Mucosa of rectum (tissue), 2 donors: ENCODE results near the gene TMX2.
"Not testable (repeated sequence)": the region's sequence is repeated elsewhere in the genome, so short reads cannot be mapped to it uniquely, and the experiment has no call there.

Experiments used
- H3K27ac ChIP-seq, 2 donors: one replicate each; pipeline ENCODE4 v1.7.0; 2013; ENCODE audit warnings: inconsistent platforms in 2 of 2, low read depth in 2 of 2, low read length in 2 of 2
- H3K27me3 ChIP-seq, 2 donors: one replicate each; pipeline ENCODE4 v1.7.0; 2013; ENCODE audit warnings: low read length in 2 of 2; ENCODE audit not compliant: control insufficient read depth in 2 of 2, insufficient read depth in 2 of 2
- H3K36me3 ChIP-seq, 2 donors: one replicate each; pipeline ENCODE4 v1.7.0; 2013; ENCODE audit warnings: low read length in 2 of 2; ENCODE audit not compliant: control insufficient read depth in 2 of 2, insufficient read depth in 2 of 2
- H3K4me1 ChIP-seq, 2 donors: one replicate each; pipeline ENCODE4 v1.7.0; 2013; ENCODE audit warnings: low read length in 2 of 2, mild to moderate bottlenecking in 1 of 2; ENCODE audit not compliant: control insufficient read depth in 2 of 2, insufficient read depth in 2 of 2
- H3K4me3 ChIP-seq, 2 donors: one replicate each; pipeline ENCODE4 v1.7.0; 2013; ENCODE audit warnings: low read length in 2 of 2
- H3K9ac ChIP-seq, 2 donors: one replicate each; pipeline ENCODE4 v1.7.0; 2013; ENCODE audit warnings: low read length in 2 of 2, low read depth in 1 of 2, mild to moderate bottlenecking in 1 of 2
- H3K9me3 ChIP-seq, 2 donors: one replicate each; pipeline ENCODE4 v1.7.0; 2013; ENCODE audit warnings: low read length in 2 of 2; ENCODE audit not compliant: control insufficient read depth in 2 of 2
- donor health status: healthy.
- donor health status: Normal muscosa, but diverticular disease.

The TMX2 gene

GRCh38 chr11:57711414-57712255 lies 758 bp upstream of the TMX2 start, which contains the start of gene MED19:
TSS of gene MED19 (minus strand) at chr11:57712215. CDS start at chr11:57712179, 36 bp downstream.
- Histone ChIP-seq H3K27ac (peak within 1 kb of the TSS; percentile 91 to 97), H3K4me1 (peaks cover 17 to 32% of the 10 kb centered on the region in 2 donors), H3K9me3 (no peaks in the 10 kb centered on the region), H3K27me3 (no peaks in the 10 kb centered on the region), H3K9ac (peak within 1 kb of the TSS; percentile 81 to 95), H3K36me3 (peaks cover 0 to 2% of the 10 kb centered on the region in 2 donors), H3K4me3 (peak within 1 kb of the TSS; percentile 89 to 94)

DNA sequence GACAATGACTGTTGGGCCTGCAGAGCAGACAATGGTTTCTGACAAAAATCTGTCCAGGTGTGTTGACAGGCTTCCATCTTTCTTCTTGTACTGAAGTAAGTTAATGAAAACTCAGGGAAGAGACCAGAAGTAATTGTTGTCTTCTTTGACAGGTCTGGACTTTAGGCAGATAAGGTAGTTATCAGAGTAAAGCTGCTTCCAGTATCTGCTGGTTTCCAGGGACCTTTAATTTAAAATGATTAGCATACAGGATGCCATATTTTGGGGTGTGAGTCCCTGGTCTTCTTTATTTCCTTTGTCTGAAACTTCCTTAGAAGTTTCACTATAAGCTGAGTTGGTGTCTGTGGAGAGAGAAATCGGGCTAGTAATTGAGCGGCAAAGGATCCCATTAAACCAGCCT lies 1.4 kb downstream of the TMX2 start:
- Histone ChIP-seq H3K27me3 (no peaks in the 10 kb centered on the region), H3K4me1 (peaks cover 17 to 32% of the 10 kb centered on the region in 2 donors), H3K4me3 (peak overlapping the region; percentile 77 to 94), H3K36me3 (peaks cover 0 to 8% of the 10 kb centered on the region in 2 donors), H3K9ac (no peak overlapping the region), H3K9me3 (no peaks in the 10 kb centered on the region), H3K27ac (no peak overlapping the region)

GRCh38 chr11:57716726-57717125 lies 4.3 kb downstream of the TMX2 start:
- not testable (repeated sequence) for H3K27ac ChIP-seq, H3K27me3 ChIP-seq, H3K9me3 ChIP-seq, H3K9ac ChIP-seq, H3K4me3 ChIP-seq
- Histone ChIP-seq H3K36me3 (peaks cover 7 to 10% of the 10 kb centered on the region in 2 donors), H3K4me1 (peaks cover 11 to 12% of the 10 kb centered on the region in 2 donors)

DNA sequence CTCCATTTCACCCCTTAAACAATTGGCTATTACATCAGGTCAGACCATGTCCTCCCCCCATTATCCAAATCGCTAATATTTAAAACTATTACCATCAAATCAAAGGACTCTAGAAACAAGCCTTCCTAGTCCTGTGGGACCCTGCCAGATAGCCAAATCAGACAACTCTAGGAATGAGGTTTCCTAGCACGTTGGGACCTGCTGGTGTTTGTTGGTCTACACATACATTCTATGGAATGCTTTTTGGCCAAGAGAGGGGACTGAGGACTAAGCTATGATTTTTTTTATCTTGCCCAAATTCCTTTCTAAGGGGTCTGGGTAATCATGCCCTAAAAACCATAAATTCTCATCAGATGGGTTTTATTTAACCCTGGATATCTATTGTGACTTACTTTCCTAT lies 14.8 kb downstream of the TMX2 start:
- Histone ChIP-seq H3K4me3 (no peak overlapping the region), H3K27me3 (no peaks in the 10 kb centered on the region), H3K4me1 (no peaks in the 10 kb centered on the region), H3K27ac (no peak overlapping the region), H3K9ac (no peak overlapping the region), H3K36me3 (peaks cover 0 to 8% of the 10 kb centered on the region in 2 donors), H3K9me3 (no peaks in the 10 kb centered on the region)

DNA sequence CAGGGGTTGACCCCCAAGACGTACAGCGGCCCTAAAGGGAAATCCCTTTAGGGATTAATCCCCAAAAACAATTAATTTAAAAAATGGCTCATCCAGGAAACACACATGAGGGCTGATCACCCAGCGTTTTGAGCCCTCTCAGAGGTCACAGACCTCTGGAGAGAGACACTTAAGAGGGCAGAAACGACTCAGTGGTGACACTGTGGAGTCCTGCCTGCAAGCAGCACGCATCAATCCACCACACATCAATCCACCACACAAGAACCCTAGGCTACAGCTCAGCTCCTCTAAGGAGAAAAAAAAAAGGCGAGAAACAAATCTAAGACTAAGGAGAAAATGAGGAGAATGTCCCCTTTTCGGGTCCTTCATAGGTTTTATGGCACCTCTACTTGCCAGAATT lies 16.4 kb downstream of the TMX2 start:
- Histone ChIP-seq H3K4me3 (no peak overlapping the region), H3K9ac (no peak overlapping the region), H3K9me3 (no peaks in the 10 kb centered on the region)

DNA sequence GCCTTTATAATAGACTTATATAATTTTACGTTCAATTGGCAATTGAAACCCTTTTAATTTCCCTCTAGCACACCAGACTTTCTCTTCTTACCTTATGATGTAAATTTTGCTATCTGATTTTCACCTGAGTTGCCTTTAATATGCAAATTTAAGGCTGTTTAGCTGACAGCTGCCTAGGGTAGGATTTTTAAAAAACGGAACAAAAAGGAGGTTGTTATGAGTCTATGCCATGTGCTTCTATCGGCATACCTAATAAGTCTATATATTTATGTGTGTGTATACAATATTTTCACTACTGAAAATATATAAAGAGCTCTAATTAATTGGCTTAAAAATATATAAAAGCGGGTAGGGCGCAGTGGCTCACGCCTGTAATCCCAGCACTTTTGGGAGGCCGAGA lies 17.1 kb downstream of the TMX2 start:
- no peak overlapping the region for H3K4me3 ChIP-seq
- H3K4me1 ChIP-seq, result no peaks in the 10 kb centered on the region
- peaks cover 0 to 11% of the 10 kb centered on the region in 2 donors for H3K36me3 ChIP-seq
- H3K27me3 ChIP-seq, result no peaks in the 10 kb centered on the region
- no peak overlapping the region for H3K9ac ChIP-seq
- H3K9me3 ChIP-seq, result no peaks in the 10 kb centered on the region
- no peak overlapping the region for H3K27ac ChIP-seq

More for the DNA sequence above, 16.4 kb downstream of the TMX2 start:
- H3K27me3 ChIP-seq, result no peaks in the 10 kb centered on the region
- no peak overlapping the region for H3K27ac ChIP-seq
- H3K4me1 ChIP-seq, result no peaks in the 10 kb centered on the region
- peaks cover 0 to 11% of the 10 kb centered on the region in 2 donors for H3K36me3 ChIP-seq

DNA sequence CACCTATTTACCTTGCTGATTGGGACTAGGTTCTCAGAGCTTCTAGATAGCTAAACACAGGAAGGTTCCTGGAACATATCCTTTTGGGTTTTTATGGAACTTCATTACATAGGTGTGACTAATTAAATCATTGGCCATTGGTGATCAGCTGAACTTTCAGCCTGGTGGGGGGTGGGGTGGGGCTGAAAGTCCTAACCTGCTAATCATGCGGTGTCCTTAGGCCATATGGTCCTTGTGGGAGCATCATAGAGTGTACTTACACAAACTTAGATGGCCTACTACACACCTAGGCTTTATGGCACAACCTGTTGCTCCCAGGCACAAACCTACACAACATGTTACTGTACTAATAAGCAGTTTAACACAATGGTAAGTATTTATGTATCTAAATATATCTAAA lies 20.3 kb downstream of the TMX2 start:
- H3K4me1 ChIP-seq, result peaks cover 0 to 4% of the 10 kb centered on the region in 2 donors

GRCh38 chr11:57735619-57736298 lies 23.4 kb downstream of the TMX2 start:
- Histone ChIP-seq H3K27me3 (no peaks in the 10 kb centered on the region), H3K4me3 (peak overlapping the region in 1 of 2 donors; percentile 49), H3K27ac (peak overlapping the region; percentile 58 to 67), H3K9me3 (no peaks in the 10 kb centered on the region), H3K4me1 (peaks cover 0 to 6% of the 10 kb centered on the region in 2 donors), H3K36me3 (peaks cover 20 to 22% of the 10 kb centered on the region in 2 donors), H3K9ac (peak overlapping the region in 1 of 2 donors; percentile 27)

More for the DNA sequence above, 20.3 kb downstream of the TMX2 start:
- H3K9ac ChIP-seq, result no peak overlapping the region
- H3K27me3 ChIP-seq, result no peaks in the 10 kb centered on the region
- no peaks in the 10 kb centered on the region for H3K9me3 ChIP-seq
- H3K4me3 ChIP-seq, result no peak overlapping the region
- no peak overlapping the region for H3K27ac ChIP-seq
- peaks cover 3 to 12% of the 10 kb centered on the region in 2 donors for H3K36me3 ChIP-seq

DNA sequence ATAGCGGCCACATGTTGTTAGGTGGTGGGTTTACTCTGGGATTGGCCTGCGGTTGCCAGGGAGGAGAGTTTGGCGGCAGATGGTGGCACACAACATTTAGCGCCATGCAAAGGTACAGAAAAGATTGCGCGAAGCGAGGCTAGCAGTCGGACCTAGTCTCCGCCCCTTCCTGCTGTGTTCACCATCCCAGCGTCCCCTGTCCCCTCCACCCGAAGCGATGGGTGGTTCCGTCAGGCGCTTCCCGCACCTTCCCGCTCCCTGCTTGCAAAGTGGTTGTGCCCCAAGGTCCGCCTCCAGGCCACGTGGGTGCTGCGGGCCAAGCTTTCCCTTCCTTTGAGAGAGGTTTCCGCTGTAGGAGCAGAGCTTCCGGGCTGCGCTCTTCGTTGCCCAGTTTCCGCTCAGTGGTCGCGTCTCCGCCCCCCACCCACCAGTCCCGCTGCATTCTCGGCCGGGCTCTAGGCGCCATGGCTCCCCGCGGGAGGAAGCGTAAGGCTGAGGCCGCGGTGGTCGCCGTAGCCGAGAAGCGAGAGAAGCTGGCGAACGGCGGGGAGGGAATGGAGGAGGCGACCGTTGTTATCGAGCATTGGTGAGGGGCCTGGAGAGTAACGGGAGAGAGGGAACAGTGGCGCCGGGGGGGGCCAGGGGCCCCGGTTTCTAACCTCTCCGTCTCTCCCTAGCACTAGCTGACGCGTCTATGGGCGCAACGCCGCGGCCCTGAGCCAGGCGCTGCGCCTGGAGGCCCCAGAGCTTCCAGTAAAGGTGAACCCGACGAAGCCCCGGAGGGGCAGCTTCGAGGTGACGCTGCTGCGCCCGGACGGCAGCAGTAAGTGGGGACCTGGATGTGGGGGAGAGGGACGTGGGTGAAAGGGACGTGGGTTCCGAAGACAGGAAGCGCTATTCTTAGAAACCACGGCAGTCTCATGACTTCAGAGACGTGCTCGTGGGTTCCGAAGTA lies 29.0 kb downstream of the TMX2 start, which contains the start of gene SELENOH:
Gene SELENOH, plus strand, starts transcription at position 360 of the 955 bp plus-strand sequence. Its CDS starts 105 bp downstream, at position 465.
- H3K4me1 ChIP-seq, result peaks cover 9 to 16% of the 10 kb centered on the region in 2 donors
- H3K4me3 ChIP-seq, result peak within 1 kb of the TSS; percentile 94
- peak within 1 kb of the TSS; percentile 85 to 95 for H3K9ac ChIP-seq
- peak within 1 kb of the TSS; percentile 84 to 88 for H3K27ac ChIP-seq
- H3K27me3 ChIP-seq, result no peaks in the 10 kb centered on the region
- no peaks in the 10 kb centered on the region for H3K9me3 ChIP-seq
- peaks cover 43 to 51% of the 10 kb centered on the region in 2 donors for H3K36me3 ChIP-seq
